Transverse colon (tissue), 4 donors: ENCODE results near the gene LCA5L. TPM values are rescaled to one million over a fixed set of nuclear protein-coding genes. Genes with fewer than 3 reads are reported as not detected.
"Not testable (repeated sequence)": the region's sequence is repeated elsewhere in the genome, so short reads cannot be mapped to it uniquely, and the experiment has no call there.

ENCODE experiments used
- DNase-seq: peaks from one replicate; pipeline ENCODE4 v3.0.0-alpha.2; 2019
- H3K27ac ChIP-seq, 4 donors: fragments of 200-600 bp; sonication (generic); 2 replicates each; pipeline ENCODE4 v1.5.1; 2016 to 2018; ENCODE audit warnings: inconsistent platforms in 4 of 4
- H3K27me3 ChIP-seq: fragments of 200-600 bp; sonication (generic); 2 replicates; pipeline ENCODE4 v1.5.1; 2017; ENCODE audit warnings: inconsistent platforms
- H3K36me3 ChIP-seq, 4 donors: fragments of 200-600 bp; sonication (generic); 2 replicates each; pipeline ENCODE4 v1.5.1; 2017 to 2019; ENCODE audit warnings: inconsistent platforms in 4 of 4
- H3K4me1 ChIP-seq, 4 donors: fragments of 200-600 bp; sonication (generic); 2 replicates each; pipeline ENCODE4 v1.5.1; 2017 to 2020; ENCODE audit warnings: inconsistent platforms in 4 of 4
- H3K4me3 ChIP-seq, 4 donors: fragments of 200-600 bp; sonication (generic); 1 replicate in 1 of 4; 2 replicates in 3 of 4; pipeline versions ENCODE4 v1.5.1 to v1.6.1; 2017 to 2019; ENCODE audit warnings: inconsistent platforms in 4 of 4
- H3K9me3 ChIP-seq, 2 donors: fragments of 200-600 bp; sonication (generic); 2 replicates each; pipeline ENCODE4 v1.5.1; 2017 to 2019; ENCODE audit warnings: inconsistent platforms in 2 of 2
- CTCF ChIP-seq, 5 experiments: fragments of 200-600 bp in 3 of 5; fragments of 450-650 bp in 2 of 5; sonication (generic) in 3 of 5; IDR thresholded peaks; 1 replicate in 2 of 5; 2 replicates in 3 of 5; pipeline ENCODE4 v1.5.1; 2016 to 2017; ENCODE audit warnings: antibody characterized with exemption in 5 of 5, inconsistent platforms in 3 of 5, mild to moderate bottlenecking in 2 of 5, moderate library complexity in 1 of 5
- EP300 ChIP-seq: sonication (generic); formaldehyde crosslinking; IDR thresholded peaks from one replicate; pipeline ENCODE4 v1.6.1; 2017; ENCODE audit warnings: antibody characterized with exemption, low read depth
- POLR2A ChIP-seq: fragments of 450-650 bp; IDR thresholded peaks from one replicate; pipeline ENCODE4 v1.6.1; 2016; ENCODE audit warnings: antibody characterized with exemption, mild to moderate bottlenecking, moderate library complexity
- POLR2AphosphoS5 ChIP-seq, 3 donors: sonication (generic); formaldehyde crosslinking; IDR thresholded peaks; one replicate each; pipeline ENCODE4 v1.6.1; 2016; ENCODE audit warnings: antibody characterized with exemption in 3 of 3
- WGBS, 2 donors: methylation state at CpG; one replicate each; pipeline ENCODE4 v1.1.5; 2018; ENCODE audit warnings: low coverage in 1 of 2; 5-methylcytosine and 5-hydroxymethylcytosine counted together
- in situ Hi-C, 4 donors: fragments of 200-750 bp; cut with MboI; loops; one replicate each; pipeline versions ENCODE4 v1.15.0 to v1.15.1; 2017; ENCODE audit warnings: low sequenced_read_pairs in 3 of 4, low pct_ligation_motif_present in 1 of 4, low pct_unique_long_range_greater_than_20kb in 1 of 4
- intact Hi-C: fragments of 100-400 bp; cut with DNase I; formaldehyde crosslinking; loops from one replicate; pipeline ENCODE4 v1.15.1; 2023; ENCODE audit warnings: low total_unique reads
- total RNA-seq, 4 donors: library from RNA; depleted of rRNA; stranded (reverse); fragments of >200 nt; gene quantifications; one replicate each; pipeline ENCODE4 v1.1.0, GENCODE V29; 2016

Gene LCA5L
- total RNA-seq, 4 donors from 2014 or later: 0.55 to 0.79 TPM; not detected in 2

- H3K27me3 ChIP-seq: no peaks in the 10 kb centered on the region
- TF ChIP-seq EP300: no peak
- no peak for TF ChIP-seq POLR2A
- no peak for TF ChIP-seq POLR2AphosphoS5 (IDR thresholded peaks at IDR 0.05)
- TF ChIP-seq CTCF (IDR thresholded peaks at IDR 0.05): no peak
- 75 to 85% methylated on average over 5 to 6 of the region's 6 CpGs for WGBS, 2 donors
Observed at GRCh38 chr21:39374046-39374445, 71.5 kb downstream of the LCA5L start.

GRCh38 chr21:39373634-39374033 lies 71.9 kb downstream of the LCA5L start:
- TF ChIP-seq CTCF (IDR thresholded peaks at IDR 0.05): peak in 3 of 5 experiments; percentile 29 to 46 (median 42)
- no peak for TF ChIP-seq POLR2A
- no peak overlapping the region for H3K27ac ChIP-seq
- in situ Hi-C loops: no loop called here
- H3K36me3 ChIP-seq: no peaks in the 10 kb centered on the region
- intact Hi-C loops: no loop called here
- no peaks in the 10 kb centered on the region for H3K9me3 ChIP-seq
- H3K4me1 ChIP-seq: no peaks in the 10 kb centered on the region
- DNase-seq: no peak
- WGBS, 2 donors: 10% methylated on average over 5 of the region's 5 CpGs; no CpG with 5 or more reads in 1 of the 2 donors
- H3K27me3 ChIP-seq: no peaks in the 10 kb centered on the region
- H3K4me3 ChIP-seq: no peak overlapping the region

More at GRCh38 chr21:39374046-39374445, 71.5 kb downstream of the LCA5L start:
- Histone ChIP-seq H3K9me3 (no peaks in the 10 kb centered on the region), H3K4me3 (no peak overlapping the region), H3K4me1 (no peaks in the 10 kb centered on the region), H3K27ac (no peak overlapping the region), H3K36me3 (no peaks in the 10 kb centered on the region)
- intact Hi-C loops: no loop called here
- in situ Hi-C loops: no loop called here
- no peak for DNase-seq

- H3K4me1 ChIP-seq, DNase-seq, H3K36me3 ChIP-seq, in situ Hi-C loops, H3K9me3 ChIP-seq, H3K4me3 ChIP-seq, H3K27me3 ChIP-seq, intact Hi-C loops, H3K27ac ChIP-seq: not testable (repeated sequence)
- 80 to 84% methylated on average over 2 to 7 of the region's 7 CpGs for WGBS, 2 donors
Observed at GRCh38 chr21:39369896-39370288, 75.7 kb downstream of the LCA5L start.

GRCh38 chr21:39367783-39368182 lies 77.8 kb downstream of the LCA5L start:
- no peaks in the 10 kb centered on the region for H3K9me3 ChIP-seq
- no peaks in the 10 kb centered on the region for H3K27me3 ChIP-seq
- in situ Hi-C loops (no loop called here), intact Hi-C loops (no loop called here)
- WGBS, 2 donors: 80 to 94% methylated on average over 1 to 2 of the region's 2 CpGs
- no peak overlapping the region for H3K27ac ChIP-seq
- no peak overlapping the region for H3K4me3 ChIP-seq
- no peak for TF ChIP-seq CTCF (IDR thresholded peaks at IDR 0.05)
- no peak for TF ChIP-seq EP300
- TF ChIP-seq POLR2A: no peak
- TF ChIP-seq POLR2AphosphoS5 (IDR thresholded peaks at IDR 0.05): no peak
- DNase-seq: no peak
- no peaks in the 10 kb centered on the region for H3K36me3 ChIP-seq
- H3K4me1 ChIP-seq: no peaks in the 10 kb centered on the region

- Histone ChIP-seq H3K9me3 (no peaks in the 10 kb centered on the region), H3K4me1 (no peaks in the 10 kb centered on the region), H3K36me3 (no peaks in the 10 kb centered on the region), H3K4me3 (no peak overlapping the region), H3K27ac (no peak overlapping the region), H3K27me3 (no peaks in the 10 kb centered on the region)
- TF ChIP-seq CTCF (IDR thresholded peaks at IDR 0.05): no peak
- no peak for TF ChIP-seq POLR2A
- TF ChIP-seq EP300: no peak
- TF ChIP-seq POLR2AphosphoS5 (IDR thresholded peaks at IDR 0.05): no peak
- intact Hi-C loops: no loop called here
- DNase-seq: no peak
- in situ Hi-C loops: no loop called here
- WGBS, 2 donors: 88 to 95% methylated on average over 4 of the region's 4 CpGs
Observed at GRCh38 chr21:39366563-39366962, 79.0 kb downstream of the LCA5L start.
